ENCODE measurements around the gene PCGF2.

DNA sequence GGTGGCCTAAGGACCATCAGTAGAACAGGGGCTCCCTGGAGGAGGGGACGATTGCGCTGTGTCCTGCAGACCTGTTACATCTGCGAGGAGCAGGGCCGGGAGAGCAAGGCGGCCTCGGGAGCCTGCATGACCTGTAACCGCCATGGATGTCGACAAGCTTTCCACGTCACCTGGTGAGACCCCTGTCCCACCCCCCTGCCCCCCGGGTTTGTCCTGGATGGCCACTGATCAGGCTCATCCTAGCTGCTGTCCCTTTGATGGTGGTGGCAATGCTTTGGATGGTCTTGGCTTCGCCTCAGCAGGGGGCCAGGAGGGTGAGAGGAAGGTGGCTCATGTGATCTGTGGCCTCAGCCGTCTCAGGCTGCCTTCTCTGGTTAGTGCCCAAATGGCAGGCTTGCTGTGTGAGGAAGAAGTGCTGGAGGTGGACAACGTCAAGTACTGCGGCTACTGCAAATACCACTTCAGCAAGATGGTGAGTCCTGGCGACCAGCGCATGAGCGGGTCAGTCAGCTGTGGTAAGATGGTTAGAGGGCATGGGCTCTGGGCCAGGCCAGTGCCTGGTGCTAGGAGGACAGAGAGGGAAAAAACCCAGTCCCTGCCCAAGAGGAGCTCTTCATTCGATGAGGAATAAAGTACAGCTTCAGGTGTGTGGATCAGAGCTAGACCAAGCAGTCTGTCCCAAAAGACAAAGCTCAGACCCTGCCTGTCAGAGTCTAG lies 38.9 kb downstream of the PCGF2 start:
- TF ChIP-seq, protein P1, sequence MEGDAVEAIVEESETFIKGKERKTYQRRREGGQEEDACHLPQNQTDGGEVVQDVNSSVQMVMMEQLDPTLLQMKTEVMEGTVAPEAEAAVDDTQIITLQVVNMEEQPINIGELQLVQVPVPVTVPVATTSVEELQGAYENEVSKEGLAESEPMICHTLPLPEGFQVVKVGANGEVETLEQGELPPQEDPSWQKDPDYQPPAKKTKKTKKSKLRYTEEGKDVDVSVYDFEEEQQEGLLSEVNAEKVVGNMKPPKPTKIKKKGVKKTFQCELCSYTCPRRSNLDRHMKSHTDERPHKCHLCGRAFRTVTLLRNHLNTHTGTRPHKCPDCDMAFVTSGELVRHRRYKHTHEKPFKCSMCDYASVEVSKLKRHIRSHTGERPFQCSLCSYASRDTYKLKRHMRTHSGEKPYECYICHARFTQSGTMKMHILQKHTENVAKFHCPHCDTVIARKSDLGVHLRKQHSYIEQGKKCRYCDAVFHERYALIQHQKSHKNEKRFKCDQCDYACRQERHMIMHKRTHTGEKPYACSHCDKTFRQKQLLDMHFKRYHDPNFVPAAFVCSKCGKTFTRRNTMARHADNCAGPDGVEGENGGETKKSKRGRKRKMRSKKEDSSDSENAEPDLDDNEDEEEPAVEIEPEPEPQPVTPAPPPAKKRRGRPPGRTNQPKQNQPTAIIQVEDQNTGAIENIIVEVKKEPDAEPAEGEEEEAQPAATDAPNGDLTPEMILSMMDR (IDR thresholded peaks at IDR 0.05): no peak
- TF ChIP-seq POLR2AphosphoS5 (IDR thresholded peaks at IDR 0.05) (no peak), POLR2A (IDR thresholded peaks at IDR 0.05) (no peak), EP300 (IDR thresholded peaks at IDR 0.05) (no peak)

Measured in suprapubic skin (tissue), 4 donors.